DOHH2 (cell line): ENCODE data around the gene COMMD7.

Experiments
- H3F3A ChIP-seq: fragments of 200-600 bp; sonication (generic), shearing (Covaris generic); 2 replicates; pipeline ENCODE4 v1.6.0; 2016; ENCODE audit warnings: antibody characterized with exemption, mild to moderate bottlenecking; ENCODE audit not compliant: control insufficient read depth, insufficient read depth
- H3K27ac ChIP-seq: fragments of 200-600 bp; sonication (generic); 2 replicates; pipeline ENCODE4 v1.5.1; 2014; ENCODE audit warnings: low read depth, mild to moderate bottlenecking, low read length, moderate library complexity
- H3K27me3 ChIP-seq: fragments of 200-600 bp; sonication (generic); 2 replicates; pipeline ENCODE4 v1.6.1; 2014; ENCODE audit warnings: mild to moderate bottlenecking, low read length, mixed read lengths; ENCODE audit not compliant: control insufficient read depth
- H3K36me3 ChIP-seq: fragments of 200-600 bp; sonication (generic); 2 replicates; pipeline ENCODE4 v1.6.1; 2014; ENCODE audit warnings: mild to moderate bottlenecking, low read length, moderate library complexity, mixed read lengths; ENCODE audit not compliant: control insufficient read depth
- H3K4me1 ChIP-seq: fragments of 200-600 bp; sonication (generic); 2 replicates; pipeline ENCODE4 v1.6.1; 2014; ENCODE audit warnings: mild to moderate bottlenecking, low read length, mixed read lengths; ENCODE audit not compliant: control insufficient read depth
- H3K4me2 ChIP-seq: fragments of 200-600 bp; sonication (generic); 2 replicates; pipeline ENCODE4 v1.6.0; 2014; ENCODE audit warnings: mild to moderate bottlenecking, low read length, moderate library complexity
- H3K4me3 ChIP-seq: fragments of 200-600 bp; sonication (generic); 2 replicates; pipeline ENCODE4 v1.5.1; 2014; ENCODE audit warnings: mild to moderate bottlenecking, low read length, mixed read lengths
- H3K79me2 ChIP-seq: fragments of 200-600 bp; sonication (generic); 2 replicates; pipeline ENCODE4 v1.6.1; 2014; ENCODE audit warnings: mild to moderate bottlenecking, low read length, mixed read lengths; ENCODE audit not compliant: control insufficient read depth
- H3K9me2 ChIP-seq: fragments of 200-600 bp; sonication (generic); replicated peaks from 2 replicates; pipeline ENCODE4 v1.6.1; 2014; ENCODE audit warnings: mild to moderate bottlenecking, low read length, mixed read lengths; ENCODE audit not compliant: control insufficient read depth
- H3K9me3 ChIP-seq: fragments of 200-600 bp; sonication (generic); 2 replicates; pipeline ENCODE4 v1.6.1; 2014; ENCODE audit warnings: antibody characterized with exemption, low read length, mixed read lengths; ENCODE audit not compliant: control insufficient read depth, insufficient read depth
- H4K20me1 ChIP-seq: fragments of 200-600 bp; sonication (generic); 2 replicates; pipeline ENCODE4 v1.6.0; 2014; ENCODE audit warnings: low read depth, mild to moderate bottlenecking, antibody characterized with exemption, low read length, moderate library complexity; ENCODE audit not compliant: control insufficient read depth, insufficient read depth
- EZH2phosphoT487 ChIP-seq: fragments of 200-600 bp; sonication (generic); IDR thresholded peaks from 2 replicates; pipeline ENCODE4 v1.6.1; 2017; ENCODE audit warnings: borderline replicate concordance, mild to moderate bottlenecking, antibody characterized with exemption, low read length, moderate library complexity, mixed read lengths
- TF ChIP-seq, protein P1 (sequence below): fragments of 200-600 bp; sonication (generic); IDR thresholded peaks from one replicate; pipeline ENCODE4 v1.5.1; 2014; ENCODE audit warnings: antibody characterized with exemption, mild to moderate bottlenecking, low read depth, low read length; ENCODE audit not compliant: poor library complexity, severe bottlenecking

Gene COMMD7

DNA sequence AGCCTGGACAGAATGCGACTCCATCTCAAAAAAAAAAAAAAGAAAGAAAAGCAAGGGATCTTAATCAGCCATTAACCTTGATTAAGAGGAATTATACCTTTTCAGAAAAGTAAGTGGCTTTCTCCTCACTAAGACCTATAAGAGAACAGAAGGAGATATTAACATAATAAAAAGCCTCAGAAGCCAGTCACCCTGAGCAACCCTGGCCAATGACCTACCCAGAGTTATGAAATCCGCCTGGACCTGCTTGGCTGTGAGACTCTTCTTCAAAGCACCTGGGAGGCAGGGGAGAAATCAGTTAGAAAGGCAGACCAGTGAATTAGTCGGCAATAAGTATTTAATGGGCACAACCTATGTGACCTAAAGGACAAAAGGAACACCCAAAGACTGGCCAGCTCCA lies 36.8 kb downstream of the COMMD7 start:
- H4K20me1 ChIP-seq = no peaks in the 10 kb centered on the region
- peaks cover 28% of the 10 kb centered on the region for H3K4me1 ChIP-seq
- no peak overlapping the region for H3K4me3 ChIP-seq
- peaks cover 13% of the 10 kb centered on the region for H3K36me3 ChIP-seq
- no peak overlapping the region for H3K4me2 ChIP-seq
- H3K27ac ChIP-seq = no peak overlapping the region
- H3K9me3 ChIP-seq = no peaks in the 10 kb centered on the region
- TF ChIP-seq, protein P1, sequence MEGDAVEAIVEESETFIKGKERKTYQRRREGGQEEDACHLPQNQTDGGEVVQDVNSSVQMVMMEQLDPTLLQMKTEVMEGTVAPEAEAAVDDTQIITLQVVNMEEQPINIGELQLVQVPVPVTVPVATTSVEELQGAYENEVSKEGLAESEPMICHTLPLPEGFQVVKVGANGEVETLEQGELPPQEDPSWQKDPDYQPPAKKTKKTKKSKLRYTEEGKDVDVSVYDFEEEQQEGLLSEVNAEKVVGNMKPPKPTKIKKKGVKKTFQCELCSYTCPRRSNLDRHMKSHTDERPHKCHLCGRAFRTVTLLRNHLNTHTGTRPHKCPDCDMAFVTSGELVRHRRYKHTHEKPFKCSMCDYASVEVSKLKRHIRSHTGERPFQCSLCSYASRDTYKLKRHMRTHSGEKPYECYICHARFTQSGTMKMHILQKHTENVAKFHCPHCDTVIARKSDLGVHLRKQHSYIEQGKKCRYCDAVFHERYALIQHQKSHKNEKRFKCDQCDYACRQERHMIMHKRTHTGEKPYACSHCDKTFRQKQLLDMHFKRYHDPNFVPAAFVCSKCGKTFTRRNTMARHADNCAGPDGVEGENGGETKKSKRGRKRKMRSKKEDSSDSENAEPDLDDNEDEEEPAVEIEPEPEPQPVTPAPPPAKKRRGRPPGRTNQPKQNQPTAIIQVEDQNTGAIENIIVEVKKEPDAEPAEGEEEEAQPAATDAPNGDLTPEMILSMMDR = no peak
- no peak for TF ChIP-seq EZH2phosphoT487
- H3K9me2 ChIP-seq = no peaks in the 10 kb centered on the region
- H3F3A ChIP-seq = peaks cover 3% of the 10 kb centered on the region; the same call in 1 of the 2 replicates
- H3K27me3 ChIP-seq = no peaks in the 10 kb centered on the region
- H3K79me2 ChIP-seq = no peaks in the 10 kb centered on the region

DNA sequence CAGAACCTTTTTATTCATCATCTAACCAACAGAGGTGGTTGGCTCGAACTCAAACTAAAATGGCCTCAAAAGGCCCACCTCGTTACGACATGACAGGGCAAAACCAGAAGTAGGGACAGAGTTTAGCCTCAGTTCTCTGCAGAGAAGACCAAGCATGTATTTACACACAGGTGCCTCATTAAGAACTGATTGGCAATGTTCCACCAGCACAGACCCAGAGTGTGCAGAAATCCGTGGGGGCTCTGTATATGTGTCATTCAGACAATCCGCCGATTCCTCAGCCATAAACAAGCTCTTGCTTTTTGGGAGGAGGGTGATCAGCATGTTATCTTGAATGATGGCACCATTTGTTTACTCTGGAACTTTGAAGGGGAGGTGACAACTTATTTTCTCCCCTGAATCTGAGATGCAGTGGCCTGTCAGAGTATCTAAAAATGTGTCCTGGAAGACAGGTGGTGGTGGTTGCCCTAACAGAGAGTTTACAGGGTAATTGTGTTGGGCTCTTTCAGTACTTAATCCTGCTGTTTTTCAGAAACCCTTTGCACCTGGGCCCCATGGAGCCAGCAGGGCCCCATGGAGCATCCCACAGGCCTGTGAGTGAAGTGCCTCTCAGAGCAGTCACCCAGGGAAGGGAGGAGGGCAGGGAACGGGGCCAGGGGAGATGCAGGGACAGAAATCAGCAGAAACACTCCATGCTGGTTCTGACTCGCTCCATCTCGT lies 40.4 kb downstream of the COMMD7 start:
- H3K36me3 ChIP-seq = peaks cover 13% of the 10 kb centered on the region
- no peaks in the 10 kb centered on the region for H3K79me2 ChIP-seq
- TF ChIP-seq EZH2phosphoT487 = no peak
- TF ChIP-seq, protein P1 = no peak
- H3K4me2 ChIP-seq = no peak overlapping the region
- peaks cover 6% of the 10 kb centered on the region for H3K4me1 ChIP-seq
- no peaks in the 10 kb centered on the region for H4K20me1 ChIP-seq
- no peaks in the 10 kb centered on the region for H3F3A ChIP-seq
- no peaks in the 10 kb centered on the region for H3K27me3 ChIP-seq
- no peaks in the 10 kb centered on the region for H3K9me2 ChIP-seq
- H3K4me3 ChIP-seq = no peak overlapping the region
- H3K27ac ChIP-seq = no peak overlapping the region
- H3K9me3 ChIP-seq = no peaks in the 10 kb centered on the region

DNA sequence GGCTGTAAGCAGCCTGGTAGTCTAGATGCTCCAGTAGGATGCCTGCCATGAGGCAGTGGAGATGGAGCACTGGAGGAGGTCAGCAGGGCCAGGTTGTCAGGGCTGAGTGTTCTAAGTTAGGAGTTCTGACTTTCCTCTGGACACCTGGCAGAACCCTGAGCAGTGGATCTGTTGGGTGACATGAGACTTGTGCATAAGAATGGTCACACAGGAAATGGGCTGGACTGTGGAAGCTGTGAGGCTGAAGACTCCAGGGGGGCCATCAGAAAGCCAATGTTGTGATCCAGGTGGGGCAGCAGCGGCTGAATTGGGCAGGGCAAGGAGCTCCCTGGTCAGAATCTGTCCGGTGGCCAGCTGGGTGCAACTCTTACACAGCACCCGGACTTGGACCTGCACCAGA lies 45.7 kb downstream of the COMMD7 start:
- no peak overlapping the region for H3K27ac ChIP-seq
- H3K79me2 ChIP-seq = no peaks in the 10 kb centered on the region

More for the DNA sequence above, 45.7 kb downstream of the COMMD7 start:
- H3K27me3 ChIP-seq = no peaks in the 10 kb centered on the region
- no peak overlapping the region for H3K4me2 ChIP-seq
- H4K20me1 ChIP-seq = no peaks in the 10 kb centered on the region
- H3K9me3 ChIP-seq = no peaks in the 10 kb centered on the region
- no peak overlapping the region for H3K4me3 ChIP-seq
- H3K36me3 ChIP-seq = 0 out of 2 replicates have a peak, but pooled peaks cover 1% of the 10 kb centered on the region
- TF ChIP-seq EZH2phosphoT487 = no peak
- TF ChIP-seq, protein P1 = no peak
- H3K4me1 ChIP-seq = no peaks in the 10 kb centered on the region
- no peaks in the 10 kb centered on the region for H3F3A ChIP-seq
- no peaks in the 10 kb centered on the region for H3K9me2 ChIP-seq
